Measurements from ENCODE around the gene CRX. TPM values are rescaled to one million over a fixed set of nuclear protein-coding genes. Genes with fewer than 3 reads are reported as not detected.
"Not testable (repeated sequence)": the region's sequence is repeated elsewhere in the genome, so short reads cannot be mapped to it uniquely, and the experiment has no call there.

CRX gene
- total RNA-seq, 1 donor: not detected

DNA sequence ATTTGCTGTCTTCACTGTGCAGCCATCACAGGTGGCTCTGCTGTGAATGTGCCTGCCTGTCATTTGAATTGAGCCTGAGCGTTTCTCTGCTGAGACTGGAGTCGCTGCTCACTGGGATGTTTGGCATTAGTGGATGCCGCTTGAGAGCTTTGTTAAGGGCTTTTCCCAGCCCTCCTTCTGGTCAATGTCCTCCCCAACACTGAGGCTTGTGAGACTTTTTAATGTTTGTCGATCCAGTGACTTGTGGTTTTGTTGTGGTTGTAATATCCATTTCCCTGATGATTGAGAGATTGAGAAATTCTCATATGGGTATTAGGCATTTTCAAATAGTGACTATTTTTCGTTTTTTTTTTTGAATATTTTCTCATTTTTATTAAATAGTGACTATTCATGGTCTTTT is 39.9 kb downstream of the CRX start:
- H3K27ac ChIP-seq (ENCODE audit: low read depth, low read length): no peak overlapping the region
- no peaks in the 10 kb centered on the region for H3K4me1 ChIP-seq (ENCODE audit: insufficient read depth, low read length)
- H3K9me3 ChIP-seq (ENCODE audit: low read depth, low read length): no peaks in the 10 kb centered on the region
- peak; percentile 19 for DNase-seq (ENCODE audit: insufficient read length, low spot score, missing footprints)
- H3K36me3 ChIP-seq (ENCODE audit: insufficient read depth, low read length): no peaks in the 10 kb centered on the region
- H3K79me2 ChIP-seq (ENCODE audit: insufficient read depth, low read length): no peaks in the 10 kb centered on the region
- no peak overlapping the region for H3K4me3 ChIP-seq (ENCODE audit: insufficient read depth, low read length)
- TF ChIP-seq CTCF (IDR thresholded peaks at IDR 0.05; ENCODE audit: extremely low read depth, low read depth, low read length): no peak
- H3K27me3 ChIP-seq (ENCODE audit: insufficient read depth, low read length): no peaks in the 10 kb centered on the region
- H4K20me1 ChIP-seq (ENCODE audit: insufficient read depth, low read length): no peaks in the 10 kb centered on the region
- H3K4me2 ChIP-seq (ENCODE audit: insufficient read depth, low read length): no peak overlapping the region
- no peak overlapping the region for H2AFZ ChIP-seq (ENCODE audit: low read length)

GRCh38 chr19:47863514-47863936 is 41.8 kb downstream of the CRX start:
- H3K27me3 ChIP-seq (ENCODE audit: insufficient read depth, low read length): no peaks in the 10 kb centered on the region
- peak overlapping the region; percentile 51 for H2AFZ ChIP-seq (ENCODE audit: low read length)
- no peak overlapping the region for H3K4me2 ChIP-seq (ENCODE audit: insufficient read depth, low read length)
- H3K79me2 ChIP-seq (ENCODE audit: insufficient read depth, low read length): no peaks in the 10 kb centered on the region
- no peak overlapping the region for H3K4me3 ChIP-seq (ENCODE audit: insufficient read depth, low read length)
- peak; percentile 98 for DNase-seq (ENCODE audit: insufficient read length, low spot score, missing footprints)
- TF ChIP-seq CTCF (IDR thresholded peaks at IDR 0.05; ENCODE audit: extremely low read depth, low read depth, low read length): peak; percentile 99
- no peak overlapping the region for H3K27ac ChIP-seq (ENCODE audit: low read depth, low read length)
- no peaks in the 10 kb centered on the region for H3K4me1 ChIP-seq (ENCODE audit: insufficient read depth, low read length)
- no peaks in the 10 kb centered on the region for H4K20me1 ChIP-seq (ENCODE audit: insufficient read depth, low read length)
- H3K9me3 ChIP-seq (ENCODE audit: low read depth, low read length): no peaks in the 10 kb centered on the region
- H3K36me3 ChIP-seq (ENCODE audit: insufficient read depth, low read length): no peaks in the 10 kb centered on the region

- H3K27ac ChIP-seq (ENCODE audit: low read depth, low read length): no peak overlapping the region
- no peak overlapping the region for H3K4me3 ChIP-seq (ENCODE audit: insufficient read depth, low read length)
- no peaks in the 10 kb centered on the region for H4K20me1 ChIP-seq (ENCODE audit: insufficient read depth, low read length)
- H3K27me3 ChIP-seq (ENCODE audit: insufficient read depth, low read length): no peaks in the 10 kb centered on the region
- no peak overlapping the region for H3K4me2 ChIP-seq (ENCODE audit: insufficient read depth, low read length)
- DNase-seq (ENCODE audit: insufficient read length, low spot score, missing footprints): peak; percentile 34
- H3K36me3 ChIP-seq (ENCODE audit: insufficient read depth, low read length): no peaks in the 10 kb centered on the region
- H3K79me2 ChIP-seq (ENCODE audit: insufficient read depth, low read length): no peaks in the 10 kb centered on the region
- H3K4me1 ChIP-seq (ENCODE audit: insufficient read depth, low read length): no peaks in the 10 kb centered on the region
- no peaks in the 10 kb centered on the region for H3K9me3 ChIP-seq (ENCODE audit: low read depth, low read length)
- no peak for TF ChIP-seq CTCF (IDR thresholded peaks at IDR 0.05; ENCODE audit: extremely low read depth, low read depth, low read length)
- no peak overlapping the region for H2AFZ ChIP-seq (ENCODE audit: low read length)
Measured at GRCh38 chr19:47865166-47865565, 43.4 kb downstream of the CRX start.

- no peak overlapping the region for H3K4me3 ChIP-seq (ENCODE audit: insufficient read depth, low read length)
- H4K20me1 ChIP-seq (ENCODE audit: insufficient read depth, low read length): no peaks in the 10 kb centered on the region
- no peaks in the 10 kb centered on the region for H3K79me2 ChIP-seq (ENCODE audit: insufficient read depth, low read length)
- H3K36me3 ChIP-seq (ENCODE audit: insufficient read depth, low read length): no peaks in the 10 kb centered on the region
- no peaks in the 10 kb centered on the region for H3K9me3 ChIP-seq (ENCODE audit: low read depth, low read length)
- H3K4me1 ChIP-seq (ENCODE audit: insufficient read depth, low read length): no peaks in the 10 kb centered on the region
- H3K4me2 ChIP-seq (ENCODE audit: insufficient read depth, low read length): no peak overlapping the region
- DNase-seq (ENCODE audit: insufficient read length, low spot score, missing footprints): no peak
- H3K27me3 ChIP-seq (ENCODE audit: insufficient read depth, low read length): no peaks in the 10 kb centered on the region
- no peak overlapping the region for H2AFZ ChIP-seq (ENCODE audit: low read length)
- no peak overlapping the region for H3K27ac ChIP-seq (ENCODE audit: low read depth, low read length)
- TF ChIP-seq CTCF (IDR thresholded peaks at IDR 0.05; ENCODE audit: extremely low read depth, low read depth, low read length): no peak
Measured at GRCh38 chr19:47878906-47879305, 57.2 kb downstream of the CRX start.

- not testable (repeated sequence) for H3K4me1 ChIP-seq (ENCODE audit: insufficient read depth, low read length); H4K20me1 ChIP-seq (ENCODE audit: insufficient read depth, low read length); H3K27ac ChIP-seq (ENCODE audit: low read depth, low read length); H3K27me3 ChIP-seq (ENCODE audit: insufficient read depth, low read length); H2AFZ ChIP-seq (ENCODE audit: low read length); H3K4me2 ChIP-seq (ENCODE audit: insufficient read depth, low read length); H3K79me2 ChIP-seq (ENCODE audit: insufficient read depth, low read length); H3K4me3 ChIP-seq (ENCODE audit: insufficient read depth, low read length); H3K9me3 ChIP-seq (ENCODE audit: low read depth, low read length); DNase-seq (ENCODE audit: insufficient read length, low spot score, missing footprints); H3K36me3 ChIP-seq (ENCODE audit: insufficient read depth, low read length)
Measured at GRCh38 chr19:47879385-47879784, 57.6 kb downstream of the CRX start.
